Measurements from ENCODE around the gene ANKS6. TPM values are rescaled to one million over a fixed set of nuclear protein-coding genes. Genes with fewer than 3 reads are reported as not detected.
"Not testable (repeated sequence)": the region's sequence is repeated elsewhere in the genome, so short reads cannot be mapped to it uniquely, and the experiment has no call there.

Gene ANKS6
- total RNA-seq, 4 donors from 2014 or later = 7.0 to 37.8 (median 10.3) TPM

GRCh38 chr9:98687911-98688310, 108.4 kb downstream of the ANKS6 start:
- WGBS = 100% methylated on average over 1 of the region's 1 CpG
- DNase-seq (ENCODE audit: low spot score in 2 of 2) = no peak
- no peaks in the 10 kb centered on the region for H3K36me3 ChIP-seq
- H3K27me3 ChIP-seq = no peaks in the 10 kb centered on the region
- H3K27ac ChIP-seq = no peak overlapping the region
- H3K4me1 ChIP-seq = no peaks in the 10 kb centered on the region
- TF ChIP-seq, protein P1, sequence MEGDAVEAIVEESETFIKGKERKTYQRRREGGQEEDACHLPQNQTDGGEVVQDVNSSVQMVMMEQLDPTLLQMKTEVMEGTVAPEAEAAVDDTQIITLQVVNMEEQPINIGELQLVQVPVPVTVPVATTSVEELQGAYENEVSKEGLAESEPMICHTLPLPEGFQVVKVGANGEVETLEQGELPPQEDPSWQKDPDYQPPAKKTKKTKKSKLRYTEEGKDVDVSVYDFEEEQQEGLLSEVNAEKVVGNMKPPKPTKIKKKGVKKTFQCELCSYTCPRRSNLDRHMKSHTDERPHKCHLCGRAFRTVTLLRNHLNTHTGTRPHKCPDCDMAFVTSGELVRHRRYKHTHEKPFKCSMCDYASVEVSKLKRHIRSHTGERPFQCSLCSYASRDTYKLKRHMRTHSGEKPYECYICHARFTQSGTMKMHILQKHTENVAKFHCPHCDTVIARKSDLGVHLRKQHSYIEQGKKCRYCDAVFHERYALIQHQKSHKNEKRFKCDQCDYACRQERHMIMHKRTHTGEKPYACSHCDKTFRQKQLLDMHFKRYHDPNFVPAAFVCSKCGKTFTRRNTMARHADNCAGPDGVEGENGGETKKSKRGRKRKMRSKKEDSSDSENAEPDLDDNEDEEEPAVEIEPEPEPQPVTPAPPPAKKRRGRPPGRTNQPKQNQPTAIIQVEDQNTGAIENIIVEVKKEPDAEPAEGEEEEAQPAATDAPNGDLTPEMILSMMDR (IDR thresholded peaks at IDR 0.05) = no peak
- TF ChIP-seq POLR2AphosphoS5 (IDR thresholded peaks at IDR 0.05) (no peak), EP300 (IDR thresholded peaks at IDR 0.05) (no peak), POLR2A (IDR thresholded peaks at IDR 0.05) (no peak)
- H3K9me3 ChIP-seq = no peaks in the 10 kb centered on the region
- H3K4me3 ChIP-seq = no peak overlapping the region

- no peak overlapping the region for H3K4me3 ChIP-seq
- no peaks in the 10 kb centered on the region for H3K27me3 ChIP-seq
- no peak for DNase-seq (ENCODE audit: low spot score in 2 of 2)
- H3K4me1 ChIP-seq = no peaks in the 10 kb centered on the region
- WGBS = 63% methylated on average over 7 of the region's 7 CpGs
- TF ChIP-seq, protein P1 (IDR thresholded peaks at IDR 0.05) = no peak
- TF ChIP-seq POLR2A (IDR thresholded peaks at IDR 0.05) = no peak
- no peak for TF ChIP-seq EP300 (IDR thresholded peaks at IDR 0.05)
- TF ChIP-seq POLR2AphosphoS5 (IDR thresholded peaks at IDR 0.05) = no peak
- no peaks in the 10 kb centered on the region for H3K36me3 ChIP-seq
- no peak overlapping the region for H3K27ac ChIP-seq
- H3K9me3 ChIP-seq = no peaks in the 10 kb centered on the region
Measured at GRCh38 chr9:98686961-98687855, 109.1 kb downstream of the ANKS6 start.

GRCh38 chr9:98684816-98685215, 111.5 kb downstream of the ANKS6 start:
- 80% methylated on average over 2 of the region's 2 CpGs for WGBS
- H3K27ac ChIP-seq; H3K27me3 ChIP-seq; H3K4me3 ChIP-seq; H3K4me1 ChIP-seq; H3K36me3 ChIP-seq; H3K9me3 ChIP-seq; DNase-seq (ENCODE audit: low spot score in 2 of 2): not testable (repeated sequence)

Other genes with a start within 250 kb of the ANKS6 start
- 1 to 10 TPM in 1 of 4 donors, under 1 TPM in 1, not detected in 2; 0.32 to 1.7 TPM for gene GABBR2, start 87.6 kb downstream of the ANKS6 start, total RNA-seq
- 1 to 10 TPM; 1.4 to 8.0 (median 5.5) TPM for gene GALNT12, start 11.1 kb upstream of the ANKS6 start, total RNA-seq
- gene COL15A1, start 147.4 kb upstream of the ANKS6 start, total RNA-seq = 10 to 100 TPM in 2 of 4 donors, 1 to 10 TPM in 2; 8.0 to 15.0 (median 9.3) TPM